Middle frontal gyrus (tissue), 1 donor: ENCODE measurements around the gene MFF.
"Not testable (repeated sequence)": the region's sequence is repeated elsewhere in the genome, so short reads cannot be mapped to it uniquely, and the experiment has no call there.

Experiments used
- DNase-seq: peaks from one replicate; pipeline ENCODE4 v3.0.0-alpha.2; 2015; ENCODE audit warnings: low spot score; ENCODE audit errors: extremely low spot score

Gene MFF

DNA sequence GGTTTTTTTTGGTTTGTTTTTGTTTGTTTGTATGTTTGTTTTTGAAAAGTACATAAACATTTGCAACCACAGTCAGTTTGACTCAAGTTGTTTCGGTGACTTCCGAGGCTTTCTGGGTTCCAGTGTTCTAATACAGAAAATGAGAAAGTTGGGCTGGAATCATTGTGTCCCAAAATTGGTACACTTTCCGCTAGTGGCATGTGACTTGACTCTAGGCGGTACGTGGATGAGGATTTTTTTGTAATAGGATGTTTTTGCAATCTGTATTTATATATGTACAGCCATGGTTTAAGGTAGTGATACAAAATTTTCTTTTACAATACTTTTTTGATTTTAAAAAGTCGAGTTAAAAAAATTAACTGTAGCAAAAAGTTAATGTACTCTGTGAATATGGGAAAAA is 1.7 kb downstream of the MFF start:
- DNase-seq, result no peak

DNA sequence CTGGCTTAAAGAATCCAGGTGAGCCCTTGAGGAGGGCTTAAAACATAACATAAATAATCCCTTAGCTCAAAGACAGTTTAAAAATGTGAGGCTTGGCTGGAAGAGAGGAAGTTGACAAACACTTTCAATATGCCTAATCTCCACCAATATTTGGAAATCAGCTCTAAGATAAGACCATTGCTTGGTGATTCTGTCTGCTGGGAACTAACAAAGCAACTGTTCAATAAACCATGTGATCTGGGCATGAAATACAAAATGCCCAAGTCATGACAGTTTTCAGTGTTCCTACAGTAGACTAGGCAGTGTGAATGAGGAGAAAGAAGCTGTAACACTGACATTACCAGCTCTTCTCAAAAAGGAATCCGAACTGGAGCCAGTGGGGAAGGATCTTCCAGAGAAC is 10.7 kb downstream of the MFF start:
- no peak for DNase-seq

DNA sequence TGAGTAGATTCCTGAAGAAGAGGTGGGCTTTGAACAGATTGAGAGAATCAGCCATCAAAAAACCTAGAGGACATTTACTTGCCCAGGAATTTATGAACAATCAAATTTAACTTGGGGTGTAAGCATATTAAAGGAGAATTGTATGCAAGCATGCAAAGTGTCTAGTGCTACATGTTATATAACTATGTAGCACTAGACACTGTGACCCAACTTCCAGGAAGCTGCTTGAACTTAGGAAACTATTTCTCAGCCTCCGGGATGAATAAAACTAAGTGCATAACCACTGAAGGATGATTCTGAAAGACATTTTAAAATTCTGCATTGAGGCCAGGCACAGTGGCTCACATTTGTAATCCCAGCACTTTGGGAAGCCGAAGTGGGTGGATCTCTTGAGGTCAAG is 12.4 kb downstream of the MFF start:
- no peak for DNase-seq

DNA sequence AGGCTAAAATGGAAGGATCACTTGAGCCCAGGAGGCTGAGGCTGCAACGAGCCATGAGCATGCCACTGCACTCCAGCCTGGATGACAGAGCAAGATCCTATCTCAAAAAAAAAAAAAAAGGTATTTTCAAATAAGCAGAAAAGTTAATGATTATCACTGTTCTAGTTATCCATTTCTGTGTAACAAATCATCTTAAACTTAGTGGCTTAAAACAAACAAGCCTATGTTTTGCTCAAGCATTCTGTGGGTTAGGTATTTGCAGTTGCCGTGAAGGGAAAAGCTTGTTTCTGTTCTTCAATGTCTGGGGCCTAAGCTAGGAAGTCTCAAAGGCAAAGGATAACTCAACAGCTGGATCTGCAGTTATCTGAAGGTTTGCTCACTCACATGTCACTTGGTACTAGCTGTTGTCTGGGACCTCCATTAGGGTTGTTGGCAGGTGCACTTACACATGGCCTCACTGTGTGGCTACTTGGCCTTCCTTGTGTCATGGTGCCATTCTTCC is 14.1 kb downstream of the MFF start:
- DNase-seq, result no peak

DNA sequence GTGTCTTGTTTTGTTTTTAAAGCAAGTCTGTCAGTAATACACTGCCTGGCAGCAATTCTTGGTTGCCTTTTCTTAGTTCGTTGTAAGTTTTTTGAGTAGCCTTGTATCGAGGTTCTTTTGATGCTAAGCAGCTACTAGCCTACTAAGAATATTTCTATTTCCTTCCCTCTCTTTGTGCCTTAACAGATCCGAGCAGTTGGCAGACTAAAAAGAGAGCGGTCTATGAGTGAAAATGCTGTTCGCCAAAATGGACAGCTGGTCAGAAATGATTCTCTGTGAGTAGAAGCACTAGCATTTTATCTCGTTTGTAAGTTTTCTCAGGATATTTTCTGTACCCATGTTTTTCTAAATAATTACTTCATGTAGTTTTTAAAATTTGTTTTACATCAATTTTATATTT is 15.1 kb downstream of the MFF start:
- DNase-seq, result peak; percentile 52

DNA sequence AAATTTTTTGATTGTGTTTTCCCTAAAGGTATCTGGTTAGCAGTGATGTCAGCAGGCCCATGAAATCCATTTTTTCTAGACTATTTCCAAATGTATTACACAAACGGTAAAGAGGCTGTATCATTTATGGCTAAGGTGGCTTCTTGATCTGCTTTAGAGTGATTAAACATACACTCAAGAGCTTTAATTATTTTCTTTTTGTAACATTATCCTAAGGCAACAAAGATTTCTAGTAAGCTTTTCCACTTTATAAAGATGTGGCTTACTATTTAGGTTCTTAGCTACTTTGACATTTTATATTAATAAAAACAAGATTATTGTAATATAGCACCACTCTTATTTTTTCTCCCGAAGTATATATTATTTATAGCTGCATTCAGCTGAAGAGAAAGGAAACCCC is 16.5 kb downstream of the MFF start:
- no peak for DNase-seq

DNA sequence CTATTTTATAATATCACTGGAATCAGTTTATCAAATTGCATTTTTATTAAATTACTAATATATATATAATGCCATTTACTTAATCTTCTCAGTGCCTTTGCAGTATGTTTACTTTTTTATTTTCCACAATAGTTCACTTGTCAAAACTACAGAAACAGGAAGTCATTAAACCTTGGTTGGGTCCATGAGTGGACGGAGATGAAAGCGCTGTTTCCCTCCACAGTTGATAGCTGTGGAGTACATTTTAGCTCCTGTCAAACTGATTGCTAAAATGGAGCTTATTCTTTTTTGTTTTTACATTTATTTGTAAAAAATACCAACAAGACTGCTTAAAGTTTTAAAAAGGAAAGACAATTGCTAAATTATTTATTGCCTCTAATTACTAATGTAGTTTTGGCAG is 19.2 kb downstream of the MFF start:
- DNase-seq, result no peak

DNA sequence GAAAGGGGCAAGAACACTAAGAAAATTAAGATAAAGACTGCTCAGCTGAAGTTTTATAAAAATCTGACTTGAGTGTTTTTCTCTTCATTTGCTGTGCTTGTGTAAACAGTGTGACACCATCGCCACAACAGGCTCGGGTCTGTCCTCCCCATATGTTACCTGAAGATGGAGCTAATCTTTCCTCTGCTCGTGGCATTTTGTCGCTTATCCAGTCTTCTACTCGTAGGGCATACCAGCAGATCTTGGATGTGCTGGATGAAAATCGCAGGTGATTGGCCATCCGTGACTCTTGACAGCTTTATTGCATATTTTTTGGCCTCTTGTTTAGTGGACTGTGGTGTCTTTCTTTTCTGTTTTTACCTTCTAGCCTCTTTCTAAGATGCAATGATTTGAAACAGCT is 22.1 kb downstream of the MFF start:
- DNase-seq, result no peak

DNA sequence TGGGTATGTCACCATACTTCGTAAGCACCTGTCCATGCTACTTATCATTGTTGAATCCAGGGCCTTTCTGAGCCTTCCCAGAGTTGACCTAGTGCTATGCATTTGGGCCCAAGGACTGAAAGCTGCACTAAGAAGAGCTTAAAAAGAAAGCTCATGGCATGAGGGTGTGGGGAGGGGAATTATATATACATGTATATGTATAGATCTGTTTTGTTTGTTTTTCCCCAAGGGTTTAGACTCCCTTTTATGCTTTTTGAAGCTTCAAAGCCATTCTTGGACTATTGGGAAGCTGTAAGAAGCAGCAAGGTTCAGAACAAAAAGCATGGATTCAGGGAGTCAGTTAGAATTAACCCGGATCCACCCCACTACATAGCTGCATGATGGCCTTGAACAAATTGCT is 23.3 kb downstream of the MFF start:
- DNase-seq, result no peak

DNA sequence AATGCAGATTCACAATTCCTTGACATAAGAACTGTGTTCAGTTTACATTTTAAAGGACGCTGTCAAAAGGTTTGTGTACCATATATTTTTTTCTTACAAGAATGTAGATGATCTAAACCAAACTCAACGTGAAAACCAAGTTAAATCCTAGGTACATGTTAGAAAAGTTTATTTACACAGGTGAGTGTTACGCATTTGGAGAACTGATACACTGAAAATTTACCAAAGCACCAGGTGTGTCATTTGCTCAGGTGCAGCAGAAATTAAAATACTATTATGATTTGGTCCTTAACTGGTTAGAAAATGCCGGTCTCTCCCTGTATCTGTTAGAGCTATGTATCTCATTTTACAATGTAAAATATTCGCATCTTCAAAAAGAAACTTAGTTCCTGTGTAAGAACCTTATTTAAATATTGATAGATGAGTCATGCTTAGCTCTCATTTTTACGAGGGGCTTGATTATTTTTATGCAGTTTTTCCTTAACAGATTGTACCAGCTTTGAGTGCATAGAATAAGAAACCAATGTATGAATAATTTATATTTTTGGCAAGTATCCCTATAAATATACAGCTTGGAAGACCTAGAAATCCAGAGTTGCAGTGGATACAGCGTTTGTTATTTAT is 25.1 kb downstream of the MFF start:
- DNase-seq, result no peak

DNA sequence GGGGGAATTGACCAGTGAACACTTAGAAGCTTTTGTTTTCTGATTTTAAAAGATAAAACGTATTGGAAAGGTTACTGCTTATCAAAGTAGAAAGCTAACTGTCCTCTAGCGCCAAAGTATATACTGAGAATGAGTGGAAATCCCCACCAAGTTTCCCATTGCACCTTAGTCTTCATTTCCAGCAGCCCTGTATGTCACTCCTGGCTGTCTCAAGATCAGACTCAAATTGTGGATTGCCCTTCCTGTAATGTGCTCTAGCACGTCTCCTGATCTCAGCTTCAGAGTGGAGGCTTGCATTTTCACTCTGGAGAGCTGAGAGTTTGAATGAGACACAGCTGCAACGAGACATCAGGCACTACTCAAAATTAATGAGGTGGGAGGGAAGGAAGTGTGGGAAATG is 26.6 kb downstream of the MFF start:
- no peak for DNase-seq

DNA sequence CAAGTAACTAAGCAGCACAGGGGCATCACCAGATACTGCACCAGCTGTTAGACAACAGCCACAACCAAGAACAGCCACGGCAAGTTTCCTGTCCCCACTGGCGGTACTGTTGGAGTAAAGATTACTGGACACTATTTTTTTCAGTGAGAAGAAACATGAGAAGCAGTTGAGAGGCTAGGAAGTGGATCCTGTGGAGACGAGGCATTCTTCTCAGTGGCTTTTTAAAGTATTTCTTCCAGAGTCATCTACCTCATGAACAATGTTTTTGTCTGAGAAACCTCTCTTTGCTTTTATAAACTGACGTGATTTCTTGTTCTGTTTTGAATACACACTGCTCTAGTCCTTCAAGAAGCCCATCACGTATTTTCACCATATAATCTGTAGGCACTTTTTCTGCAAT is 35.3 kb downstream of the MFF start:
- no peak for DNase-seq

DNA sequence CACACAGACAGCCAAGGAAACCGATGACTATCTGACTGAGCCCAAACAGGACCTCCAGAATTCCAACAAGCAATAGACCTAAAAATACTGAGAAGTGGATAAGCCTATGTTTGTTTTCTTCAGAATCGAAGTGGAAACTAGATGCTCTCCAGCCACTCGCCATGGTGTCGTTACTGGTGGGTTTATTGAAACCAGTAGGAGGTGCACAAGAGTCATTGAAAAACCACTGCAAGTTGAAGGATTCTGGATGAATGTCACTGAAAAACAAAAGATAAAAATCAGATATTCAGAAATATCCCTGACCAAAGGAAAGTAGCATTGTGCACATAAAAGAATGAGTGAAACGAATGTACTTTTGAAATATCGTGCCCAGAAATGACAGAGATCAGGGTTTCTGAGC is 38.7 kb downstream of the MFF start:
- DNase-seq, result no peak

DNA sequence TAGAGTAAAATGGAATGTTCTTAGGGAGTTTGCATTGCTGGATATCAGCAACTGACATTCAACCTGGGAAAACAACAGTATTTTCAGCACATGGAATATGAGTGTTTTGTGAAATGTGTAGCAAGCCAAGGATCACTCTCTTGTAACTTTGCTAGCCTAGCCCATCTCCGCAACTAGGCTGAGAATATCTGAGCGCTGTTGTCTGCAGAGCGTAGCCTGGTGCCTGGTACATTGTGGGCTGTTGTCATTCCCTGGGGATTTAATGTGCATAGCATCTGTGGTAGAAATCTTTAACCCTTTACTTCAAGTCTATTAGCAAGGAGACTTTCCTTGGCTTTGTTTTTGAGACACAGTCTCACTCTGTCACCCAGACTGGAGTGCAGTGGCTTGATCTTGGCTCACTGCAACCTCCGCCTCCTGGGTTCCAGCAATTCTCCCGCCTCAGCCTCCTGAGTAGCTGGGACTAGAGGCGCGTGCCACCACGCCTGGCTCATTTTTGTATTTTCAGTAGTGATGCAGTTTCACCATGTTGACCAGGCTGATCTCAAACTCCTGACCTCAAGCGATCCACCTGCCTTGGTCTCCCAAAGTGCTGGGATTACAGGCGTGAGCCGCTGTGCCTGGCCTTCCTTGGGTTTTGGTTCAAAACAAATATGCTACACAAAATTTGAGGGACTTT is 39.7 kb downstream of the MFF start:
- DNase-seq, result not testable (repeated sequence)

DNA sequence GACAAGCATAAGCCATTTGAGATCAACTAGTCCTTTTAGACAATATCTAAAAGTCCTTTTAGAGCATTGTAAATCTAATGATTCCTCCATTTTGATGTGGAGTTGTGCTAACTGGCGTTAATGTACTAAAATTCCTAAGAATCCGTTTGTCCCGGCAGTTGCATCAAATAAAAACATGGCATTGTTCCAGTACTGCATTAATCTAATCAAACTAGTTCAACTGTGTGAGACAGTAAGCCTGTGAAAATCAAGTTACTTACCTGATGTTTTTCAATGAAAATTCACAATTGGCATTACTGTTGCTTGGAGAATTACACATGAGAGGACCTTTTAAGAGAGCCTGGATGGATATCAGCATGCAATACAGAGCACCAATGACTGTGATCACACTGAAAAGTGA is 40.8 kb downstream of the MFF start:
- no peak for DNase-seq

DNA sequence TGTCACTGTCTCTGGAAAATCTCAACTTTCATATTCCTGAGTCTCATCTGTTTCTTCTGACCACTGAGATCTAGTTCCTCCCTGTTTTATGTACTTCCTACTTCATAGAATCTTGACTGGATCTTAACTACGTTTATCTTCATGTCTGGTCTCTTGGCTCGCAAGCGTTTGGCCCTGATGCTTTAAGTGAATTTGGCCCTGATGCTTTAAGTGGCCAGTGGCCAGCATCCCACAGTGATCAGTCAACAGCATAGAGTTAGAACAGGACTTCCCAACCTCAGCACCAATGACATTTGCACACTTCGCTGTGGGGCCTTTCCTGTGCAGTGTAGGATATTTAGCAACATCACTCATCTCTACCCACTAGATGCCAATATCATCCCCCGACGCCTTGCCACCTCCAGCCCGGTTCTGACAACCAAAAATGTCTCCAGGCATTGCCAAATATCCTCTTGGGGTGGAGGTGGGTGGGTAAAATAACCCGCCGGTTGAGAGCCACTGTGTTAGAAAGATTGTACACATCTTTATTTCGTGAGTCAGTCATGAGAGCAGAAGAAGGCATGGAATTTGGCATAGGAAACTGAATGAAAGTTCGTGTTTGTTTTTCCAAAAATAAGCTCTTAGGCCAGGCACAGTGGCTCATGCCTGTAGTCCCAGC is 41.8 kb downstream of the MFF start:
- no peak for DNase-seq

DNA sequence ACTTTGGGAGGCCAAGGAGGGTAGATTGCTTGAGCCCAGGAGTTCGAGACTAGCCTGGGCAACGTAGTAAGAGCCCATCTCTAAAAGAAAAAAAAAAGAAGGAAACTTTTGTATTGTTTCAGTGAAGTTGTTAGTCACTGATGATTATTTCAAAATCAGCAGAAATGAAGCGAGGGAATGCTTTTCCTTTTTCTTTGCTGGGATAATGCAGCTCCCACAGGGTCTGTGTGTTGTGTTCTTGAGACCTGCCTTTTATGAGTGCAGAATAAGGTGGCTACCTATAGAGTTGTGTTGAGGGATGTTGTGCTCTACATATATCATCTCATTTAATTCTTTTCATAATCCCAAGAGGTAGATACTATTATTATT is 42.4 kb downstream of the MFF start:
- no peak for DNase-seq

DNA sequence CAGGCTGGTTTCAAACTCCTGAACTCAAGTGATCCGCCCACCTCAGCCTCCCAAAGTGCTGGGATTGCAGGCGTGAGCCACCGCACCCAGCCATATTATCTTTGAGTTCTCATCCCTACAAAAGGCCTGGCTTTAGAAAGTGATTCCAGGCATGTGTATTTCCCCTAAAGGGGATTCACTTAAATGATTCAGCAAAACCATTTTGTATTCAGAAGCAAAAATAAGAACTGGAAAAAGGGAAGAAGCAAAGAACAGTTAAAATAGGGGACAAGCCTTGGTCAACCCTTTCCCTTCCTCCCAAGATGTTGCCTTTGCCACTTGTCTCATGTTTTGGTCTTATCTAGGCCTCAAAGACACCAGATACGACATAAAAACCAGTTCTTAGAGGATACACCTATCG is 43.5 kb downstream of the MFF start:
- DNase-seq, result no peak

DNA sequence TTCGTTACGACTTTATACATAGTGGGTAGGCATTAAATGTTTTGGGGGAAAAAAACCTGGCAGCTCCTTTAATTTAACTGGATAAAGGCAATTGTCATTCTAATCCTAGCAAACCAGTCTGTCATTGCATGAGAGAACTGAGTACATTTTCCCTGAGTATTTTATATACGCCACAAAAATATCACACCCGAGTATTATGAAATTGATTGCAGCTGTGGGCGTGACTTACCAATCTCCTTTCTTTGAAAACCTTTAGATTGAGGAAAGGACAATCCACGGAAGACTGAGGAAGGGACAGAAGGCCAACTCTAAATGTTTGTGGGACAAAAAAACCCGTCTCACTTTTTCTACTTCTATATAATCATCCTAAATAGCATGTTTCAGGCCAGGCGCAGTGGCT is 45.0 kb downstream of the MFF start:
- no peak for DNase-seq

DNA sequence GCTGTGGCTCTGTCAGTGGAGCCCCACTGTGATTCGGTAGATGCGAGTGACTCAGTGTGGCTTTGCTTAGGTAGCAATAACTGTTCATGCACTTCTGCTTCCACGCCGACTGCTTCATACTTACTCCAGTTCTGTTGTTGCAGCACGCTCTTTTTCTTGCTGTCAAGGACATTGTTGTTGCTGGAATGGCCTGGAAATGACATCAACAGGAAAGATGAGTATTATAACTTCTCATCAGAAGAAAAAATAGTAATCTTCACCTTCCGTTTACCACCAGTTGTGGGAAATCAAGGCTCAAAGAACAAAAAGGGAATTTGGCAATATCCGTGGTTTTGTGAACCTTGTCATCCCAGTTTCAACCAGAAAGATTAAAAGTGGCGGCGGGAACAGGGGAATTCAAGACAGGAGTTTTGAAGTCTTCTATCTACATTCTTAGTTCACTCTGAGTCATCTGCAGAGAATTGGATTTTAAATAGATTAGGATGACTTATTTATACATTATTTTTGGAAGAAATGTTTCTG is 45.8 kb downstream of the MFF start:
- DNase-seq, result no peak

DNA sequence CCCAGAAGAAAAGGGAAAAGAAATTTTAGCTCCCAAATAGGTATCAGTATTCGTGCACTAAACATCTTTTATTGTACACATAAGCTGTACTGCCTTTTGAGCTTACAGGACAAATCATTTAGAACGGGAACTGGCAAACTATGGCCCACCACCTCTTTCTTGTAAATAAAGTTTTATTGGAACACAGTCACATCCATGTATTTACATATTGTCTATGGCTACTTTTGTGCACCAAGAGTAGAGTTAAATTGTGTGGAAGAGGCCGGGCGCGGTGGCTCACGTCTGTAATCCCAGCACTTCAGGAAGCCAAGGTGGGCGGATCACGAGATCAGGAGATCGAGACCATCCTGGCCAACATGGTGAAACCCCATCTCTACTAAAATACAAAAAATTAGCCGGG is 48.3 kb downstream of the MFF start:
- DNase-seq, result no peak

DNA sequence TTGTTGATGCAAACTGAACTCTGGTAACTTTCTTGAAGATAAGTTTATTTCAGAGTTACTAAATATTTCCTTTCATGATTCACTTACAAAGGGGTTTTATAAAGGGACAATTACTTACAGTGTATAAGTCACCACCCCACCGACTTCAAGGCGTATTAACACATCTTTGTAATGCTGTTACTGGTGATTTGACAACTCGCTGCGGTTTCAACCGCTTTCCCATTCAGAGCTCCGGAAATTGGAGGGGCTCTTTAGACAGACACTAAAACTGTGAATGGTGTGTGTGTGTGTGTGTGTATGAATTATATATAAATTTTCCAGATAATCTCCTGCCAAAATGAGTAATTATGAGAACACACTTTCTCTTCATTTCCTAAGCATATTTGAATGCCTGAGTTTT is 49.1 kb downstream of the MFF start:
- no peak for DNase-seq
